GM19452 (cell line): ENCODE data around the gene HES5.
A peak's percentile ranks its signal among the peaks of the same experiment; 100 is the strongest.

Experiments
- ATAC-seq: cut with Tn5 transposase; IDR thresholded peaks from one replicate; pipeline ENCODE4 v1.9.1; 2021; ENCODE audit not compliant: unreplicated experiment

HES5 gene

GRCh38 chr1:2547210-2548067 is 17.4 kb upstream of the HES5 start:
- peak; percentile 0 for ATAC-seq

GRCh38 chr1:2546515-2547209 is 16.6 kb upstream of the HES5 start:
- peak; percentile 29 for ATAC-seq

GRCh38 chr1:2545754-2546514 is 15.9 kb upstream of the HES5 start:
- peak; percentile 37 for ATAC-seq

DNA sequence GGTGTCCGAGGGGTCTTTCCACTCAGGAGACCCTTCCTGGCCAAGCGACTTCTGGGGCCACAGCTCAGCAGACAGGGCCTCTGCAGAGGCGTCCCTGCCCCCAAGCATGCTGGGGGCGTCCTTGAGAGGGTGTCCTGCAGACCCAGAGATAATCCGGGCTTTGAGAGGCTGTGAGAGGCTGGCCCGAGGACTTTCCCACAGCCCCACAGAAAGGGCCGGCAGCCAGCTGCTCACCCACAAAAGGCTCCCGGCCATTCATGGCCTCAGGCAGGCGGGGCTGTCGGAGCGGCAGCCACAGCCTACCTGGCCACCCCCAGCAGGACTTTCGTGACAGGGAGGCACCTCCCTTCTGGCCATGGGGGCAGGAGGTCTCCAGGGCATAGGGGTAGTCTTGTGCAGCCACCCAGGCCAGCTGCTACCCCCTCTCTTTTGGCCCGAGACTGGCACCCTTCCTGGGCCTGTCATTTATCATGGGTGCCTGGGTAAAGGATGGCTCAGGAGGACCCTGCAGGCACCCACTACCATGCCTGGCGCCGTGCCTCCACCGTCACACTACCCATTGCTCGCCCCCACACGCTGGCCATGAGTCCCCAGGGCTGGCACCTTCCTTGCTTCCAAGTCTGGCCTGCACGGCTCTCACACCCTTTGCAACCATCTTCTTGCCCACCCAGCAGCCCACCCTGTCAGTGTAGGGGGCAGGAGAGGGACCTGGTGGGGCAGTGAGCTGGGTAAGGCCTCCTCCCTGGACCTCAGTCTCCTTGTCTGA is 15.0 kb upstream of the HES5 start:
- ATAC-seq = no peak

GRCh38 chr1:2544093-2544874 is 14.2 kb upstream of the HES5 start:
- ATAC-seq = no peak

DNA sequence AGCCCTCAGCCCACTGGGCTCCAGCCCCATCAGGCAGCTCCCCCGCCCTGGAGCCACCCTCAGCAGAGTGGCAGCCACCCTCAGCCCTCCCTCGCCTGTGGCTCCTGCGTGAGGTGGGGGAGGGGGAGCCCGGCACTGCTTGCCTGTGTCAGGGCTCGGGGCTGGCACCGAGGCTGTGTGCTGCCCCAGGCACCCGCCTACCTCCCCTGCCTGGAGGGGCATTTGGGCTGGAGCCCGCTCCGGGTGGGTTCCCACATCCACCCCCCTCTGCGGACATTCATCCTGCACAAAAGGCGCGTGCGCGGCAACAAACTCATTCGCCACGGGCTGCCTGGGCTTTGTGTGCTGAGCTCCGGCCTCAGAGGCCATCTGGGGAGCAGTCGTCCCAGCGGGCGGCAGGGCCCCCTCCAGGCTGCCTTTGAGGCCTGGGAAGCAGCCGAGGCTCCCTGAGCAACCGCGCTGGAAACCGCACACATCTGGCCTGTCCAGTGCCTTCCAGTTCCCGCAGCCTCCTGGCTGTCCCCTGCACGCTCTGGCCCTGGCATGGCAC is 13.6 kb upstream of the HES5 start:
- no peak for ATAC-seq

DNA sequence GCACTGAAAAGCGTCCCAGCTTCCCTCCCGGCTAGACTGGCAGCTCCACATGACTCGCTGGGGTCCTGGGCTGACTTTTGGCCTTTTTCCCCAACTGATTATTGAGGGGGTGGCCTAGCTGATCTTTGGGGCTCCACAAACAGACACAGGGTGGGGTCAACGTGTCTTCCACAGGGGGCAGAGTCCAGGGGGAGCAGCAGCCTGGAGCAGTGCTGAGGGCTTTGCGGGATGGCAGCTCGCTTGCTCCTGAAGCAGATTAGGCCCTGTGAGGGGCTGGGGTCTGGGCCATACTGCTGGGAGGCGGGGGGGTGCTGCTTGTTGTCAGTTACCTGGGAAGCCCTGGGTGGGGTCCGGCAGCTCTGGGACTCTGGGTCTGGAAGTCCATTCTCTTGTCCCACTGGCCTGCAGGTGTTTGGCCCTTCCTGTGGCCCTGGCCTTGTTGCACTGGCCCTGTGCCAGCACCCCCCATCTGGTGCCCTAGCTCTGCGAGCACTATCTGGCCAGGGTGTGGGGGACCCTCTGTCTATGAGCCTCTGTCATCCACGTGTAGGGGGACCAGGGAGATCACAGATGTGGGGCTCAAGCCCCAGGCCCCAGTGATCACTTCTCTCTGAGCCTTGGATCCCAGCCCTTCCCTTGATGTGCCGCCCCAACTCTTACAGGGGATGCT is 12.3 kb upstream of the HES5 start:
- no peak for ATAC-seq

GRCh38 chr1:2541619-2542245 is 11.7 kb upstream of the HES5 start:
- no peak for ATAC-seq

GRCh38 chr1:2540816-2541492 is 10.9 kb upstream of the HES5 start:
- ATAC-seq = no peak

DNA sequence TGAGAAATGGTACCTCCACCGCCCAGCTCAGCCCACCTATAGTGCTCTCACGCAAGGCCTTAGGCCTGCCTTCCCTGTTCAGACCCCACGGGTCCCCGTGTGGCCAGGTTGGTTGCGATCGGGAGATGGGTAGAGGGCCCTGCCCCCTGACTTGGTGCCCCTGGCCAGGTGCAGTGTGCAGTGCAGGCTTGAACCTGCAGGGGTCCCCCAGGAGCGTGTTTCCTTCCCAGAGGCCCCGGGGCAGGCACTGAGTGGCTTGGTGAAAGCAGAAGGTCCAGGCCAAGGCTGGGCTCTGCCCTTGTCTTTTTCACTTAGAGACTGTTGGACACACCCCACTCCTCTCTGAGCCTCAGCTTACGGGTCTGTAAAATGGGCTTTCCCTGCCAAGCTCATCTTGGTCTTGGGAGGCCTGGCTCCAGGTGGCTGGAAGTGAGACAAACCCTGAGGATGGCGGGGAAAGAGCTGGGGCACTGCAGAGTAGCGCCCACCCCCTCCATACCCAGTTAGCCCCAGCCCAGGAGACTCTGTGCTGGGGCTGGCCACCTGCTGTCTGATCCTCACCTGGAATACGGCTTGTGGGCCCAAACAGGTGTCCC is 9.3 kb upstream of the HES5 start:
- ATAC-seq = no peak

- ATAC-seq = no peak
Observed at GRCh38 chr1:2538872-2539271, 8.8 kb upstream of the HES5 start.

- no peak for ATAC-seq
Observed at GRCh38 chr1:2538376-2538775, 8.3 kb upstream of the HES5 start.

DNA sequence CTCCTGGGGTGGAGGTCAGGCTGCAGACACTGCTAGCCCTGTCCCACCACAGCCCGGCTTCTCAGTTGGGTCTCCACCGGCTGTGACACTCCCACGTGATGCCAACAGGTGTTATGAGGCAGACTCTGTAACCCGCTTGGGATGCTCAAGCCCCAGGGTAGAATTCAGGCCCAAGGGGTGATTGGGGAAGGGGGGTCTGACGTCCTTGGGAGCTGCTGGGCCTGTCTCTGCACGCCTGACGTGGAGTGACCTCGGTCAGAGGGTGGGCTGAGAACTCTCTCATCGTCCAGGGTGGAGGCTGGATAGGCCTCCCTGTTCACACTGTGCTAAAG is 7.7 kb upstream of the HES5 start:
- no peak for ATAC-seq

- ATAC-seq = no peak
Observed at GRCh38 chr1:2535981-2536380, 5.9 kb upstream of the HES5 start.

DNA sequence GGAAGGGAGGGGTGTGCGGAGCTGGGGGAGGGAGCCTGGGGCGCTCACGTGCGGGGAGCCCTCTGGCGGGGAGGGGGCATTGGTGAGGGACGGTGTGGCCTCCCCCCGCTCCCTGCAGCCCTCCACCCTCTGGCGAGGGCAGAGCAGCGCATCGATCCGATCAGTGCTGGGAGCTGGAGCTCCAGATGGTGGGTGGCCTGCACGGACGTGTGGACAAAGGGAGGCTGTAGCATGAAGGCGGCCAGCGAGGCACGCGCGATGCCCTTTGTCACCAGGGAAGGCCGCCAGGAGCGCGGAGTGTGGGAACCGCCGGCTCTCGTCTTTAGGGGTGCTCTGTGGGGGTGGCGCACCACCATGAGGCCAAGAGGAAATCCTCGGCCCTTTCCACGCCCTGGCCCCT is 5.4 kb upstream of the HES5 start:
- ATAC-seq = no peak

DNA sequence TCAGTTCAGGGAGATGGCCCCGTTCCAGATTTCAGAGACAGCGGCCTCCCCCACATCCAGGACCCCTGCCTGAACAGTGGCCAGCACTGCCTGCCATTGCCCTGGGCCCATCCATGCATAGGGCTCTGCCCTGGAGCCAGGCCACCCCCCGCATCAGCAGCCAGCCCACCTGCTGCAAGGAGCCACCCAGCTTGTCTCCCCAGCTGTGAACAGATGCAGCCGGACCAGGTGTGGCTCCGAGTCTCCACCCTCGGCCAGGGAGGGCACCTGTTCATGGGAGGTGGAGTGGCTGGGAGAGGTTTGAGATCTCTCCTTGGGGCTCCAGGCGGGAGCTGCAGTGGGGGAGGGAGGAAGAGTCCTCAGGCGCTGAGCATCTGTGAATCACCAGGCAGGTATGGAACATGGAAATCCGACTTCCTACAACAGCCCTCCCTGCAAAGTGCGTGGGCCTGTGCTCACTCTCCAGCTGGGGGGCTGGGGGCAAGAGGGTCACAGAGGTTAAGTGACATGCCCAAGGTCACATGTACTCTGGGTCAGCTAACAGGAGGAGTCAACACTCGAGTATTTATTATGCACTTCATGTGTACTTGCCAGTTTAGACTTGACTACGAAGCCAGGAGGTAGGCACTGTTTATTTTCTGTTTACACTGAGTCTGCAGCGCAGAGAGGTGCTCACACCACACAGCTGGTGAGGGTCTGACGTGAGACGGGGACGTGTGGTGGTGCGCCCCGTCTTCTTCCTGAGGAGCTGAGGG is 4.8 kb upstream of the HES5 start:
- no peak for ATAC-seq

- ATAC-seq = no peak
Observed at GRCh38 chr1:2534315-2534686, 4.2 kb upstream of the HES5 start.
